K562 (cell line): Measurements from ENCODE around the gene PPIL4. TPM values are rescaled to one million over a fixed set of nuclear protein-coding genes. Genes with fewer than 3 reads are reported as not detected.
A peak's percentile ranks its signal among the peaks of the same experiment; 100 is the strongest.

Experiments
- ATAC-seq: fragments of 200-7000 bp; cut with Tn5 transposase; 3 replicates; pipeline ENCODE4 v1.9.1; 2020; ENCODE audit warnings: moderate library complexity
- BruUV-seq: library from RNA; stranded (reverse); fragments of 400-500 nt; replicated peaks from 2 replicates; lab custom pipeline; 2021; lab: Mats Ljungman, UMichigan
- CTCF ChIA-PET: fragments of 300-600 bp; formaldehyde crosslinking; extraction: SDS; loops from one replicate; lab custom pipeline; 2021; ENCODE audit warnings: low intra/inter-chr PET ratio; lab: Yijun Ruan, JAX
- POLR2A ChIA-PET: fragments of 300-600, 350-650 bp; sonication (Branson Sonifier 250); formaldehyde crosslinking; extraction: SDS; loops from one replicate; lab custom pipeline; 2021; ENCODE audit warnings: antibody characterized with exemption, inconsistent platforms; lab: Yijun Ruan, JAX
- DNase-seq, 4 experiments: peaks; one replicate each; pipeline versions ENCODE4 v3.0.0 to v3.0.0-alpha.2; 2011 to 2018; ENCODE audit warnings: low spot score in 3 of 4, mixed read lengths in 3 of 4; ENCODE audit errors: extremely low read depth in 1 of 4
- FAIRE-seq: peaks from 2 replicates; lab custom pipeline; 2011; peaks lifted over from hg19 to GRCh38; lab: Jason Lieb, UNC
- H2AFZ ChIP-seq: 2 replicates; pipeline ENCODE4 v1.6.0; 2011; ENCODE audit warnings: low read depth, low read length, control low read depth, inconsistent platforms
- H3K27ac ChIP-seq: fragments of 200-600 bp; 3 replicates; pipeline ENCODE4 v1.8.0; 2011; ENCODE audit warnings: low read depth, mild to moderate bottlenecking, control low read depth, inconsistent platforms, low read length, moderate library complexity, mixed read lengths; ENCODE audit errors: extremely low read depth
- H3K27me3 ChIP-seq, 2 experiments: fragments of 300-600 bp in 1 of 2; 2 replicates in 1 of 2; 3 replicates in 1 of 2; pipeline versions ENCODE4 v1.6.0 to v1.8.0; 2011; ENCODE audit warnings: inconsistent platforms in 2 of 2, low read length in 2 of 2, mild to moderate bottlenecking in 1 of 2, mixed read lengths in 1 of 2, moderate library complexity in 1 of 2; ENCODE audit not compliant: control insufficient read depth in 2 of 2, insufficient read depth in 2 of 2
- H3K36me3 ChIP-seq: fragments of 300-600 bp; 3 replicates; pipeline ENCODE4 v1.8.0; 2011; ENCODE audit warnings: mild to moderate bottlenecking, low read length, inconsistent platforms; ENCODE audit not compliant: control insufficient read depth, insufficient read depth
- H3K4me1 ChIP-seq, 2 experiments: fragments of 200-600 bp in 1 of 2; replicated peaks in 1 of 2; 2 replicates in 1 of 2; 3 replicates in 1 of 2; pipeline versions ENCODE4 v1.5.1 to v1.8.0; 2011; ENCODE audit warnings: inconsistent platforms in 2 of 2, low read length in 2 of 2, mild to moderate bottlenecking in 1 of 2, mixed read lengths in 1 of 2, moderate library complexity in 1 of 2; ENCODE audit not compliant: control insufficient read depth in 2 of 2, insufficient read depth in 2 of 2
- H3K4me2 ChIP-seq: 2 replicates; pipeline ENCODE4 v1.6.1; 2011; ENCODE audit warnings: low read length, control low read depth, inconsistent platforms, mixed read lengths; ENCODE audit not compliant: insufficient read depth
- H3K4me3 ChIP-seq: fragments of 200-600 bp; sonication (generic), shearing (Covaris generic); 2 replicates; pipeline ENCODE4 v1.5.1; 2016; ENCODE audit warnings: control low read depth, inconsistent platforms
- H3K79me2 ChIP-seq: fragments of 200-600 bp; 3 replicates; pipeline ENCODE4 v1.8.0; 2011; ENCODE audit warnings: low read length, inconsistent platforms; ENCODE audit not compliant: control insufficient read depth, insufficient read depth
- H3K9ac ChIP-seq, 2 experiments: 2 replicates each; pipeline versions ENCODE4 v1.6.0 to v1.6.1; 2011; ENCODE audit warnings: low read depth in 2 of 2, low read length in 2 of 2, control low read depth in 1 of 2, inconsistent platforms in 1 of 2, mild to moderate bottlenecking in 1 of 2, mixed read lengths in 1 of 2; ENCODE audit not compliant: insufficient read depth in 1 of 2
- H3K9me1 ChIP-seq: one replicate; pipeline ENCODE4 v1.6.0; 2011; ENCODE audit warnings: inconsistent platforms, mild to moderate bottlenecking, low read length, moderate library complexity; ENCODE audit not compliant: control insufficient read depth, insufficient read depth
- H3K9me3 ChIP-seq: replicated peaks from 2 replicates; pipeline ENCODE4 v1.5.1; 2011; ENCODE audit warnings: low read depth, low read length, inconsistent platforms; ENCODE audit not compliant: control insufficient read depth, insufficient read depth
- H4K20me1 ChIP-seq: replicated peaks from 2 replicates; pipeline ENCODE4 v1.6.1; 2011; ENCODE audit warnings: low read length, inconsistent platforms, mixed read lengths; ENCODE audit not compliant: control insufficient read depth, insufficient read depth
- BDP1 ChIP-seq: IDR thresholded peaks from 3 replicates; pipeline ENCODE4 v1.6.1; 2011; ENCODE audit not compliant: insufficient read length, insufficient read depth
- ELF4 ChIP-seq: fragments of 450-650 bp; formaldehyde crosslinking; IDR thresholded peaks from 2 replicates; pipeline ENCODE4 v1.4.0; 2022; ENCODE audit warnings: missing genetic modification characterization
- ETV1 ChIP-seq: fragments of 450-650 bp; conservative IDR thresholded peaks from 2 replicates; pipeline ENCODE4 v1.6.1; 2016; ENCODE audit warnings: missing genetic modification characterization, control low read depth, low read depth, missing compliant biosample characterization
- GMEB1 ChIP-seq: fragments of 250-450 bp; sonication (Bioruptor Pico); IDR thresholded peaks from 2 replicates; pipeline ENCODE4 v1.4.0; 2020; ENCODE audit warnings: mild to moderate bottlenecking
- NCOA4 ChIP-seq: fragments of 450-650 bp; IDR thresholded peaks from 2 replicates; pipeline ENCODE4 v1.6.1; 2018; ENCODE audit warnings: mild to moderate bottlenecking; ENCODE audit not compliant: partially characterized antibody
- NCOA6 ChIP-seq: fragments of 450-650 bp; IDR thresholded peaks from 2 replicates; pipeline ENCODE4 v1.6.1; 2017; ENCODE audit warnings: mild to moderate bottlenecking
- NFIC ChIP-seq: fragments of 450-650 bp; IDR thresholded peaks from 2 replicates; pipeline ENCODE4 v1.6.1; 2017; ENCODE audit warnings: mild to moderate bottlenecking, inconsistent platforms
- ZNF696 ChIP-seq: fragments of 250-450 bp; sonication (Bioruptor Pico); conservative IDR thresholded peaks from 2 replicates; pipeline ENCODE4 v1.4.0; 2020; ENCODE audit warnings: mild to moderate bottlenecking, moderate library complexity
- ZNF764 ChIP-seq: fragments of 250-450 bp; sonication (Bioruptor Pico); IDR thresholded peaks from 2 replicates; pipeline ENCODE4 v1.4.0; 2020; ENCODE audit warnings: low read depth, mild to moderate bottlenecking, moderate library complexity
- WGBS: fragments of 100-300 bp; shearing (Covaris generic); methylation state at CpG from one replicate; pipeline ENCODE4 v1.1.6; 2016; ENCODE audit warnings: low coverage, mixed read lengths; ENCODE audit not compliant: insufficient coverage; ENCODE audit errors: missing lambda C conversion rate; 5-methylcytosine and 5-hydroxymethylcytosine counted together
- in situ Hi-C: fragments of 300-500 bp; cut with MboI; formaldehyde crosslinking; loops from 4 replicates; pipeline ENCODE4 v1.15.0; 2018; ENCODE audit warnings: inconsistent platforms, mixed read lengths
- intact Hi-C: fragments of 100-400 bp; cut with micrococcal nuclease; formaldehyde crosslinking; loops from 2 replicates; pipeline ENCODE4 v1.14.2; 2022
- polyA plus RNA-seq, 8 experiments: library from polyadenylated mRNA; depleted of rRNA in 4 of 8; stranded (reverse) in 5 of 8; unstranded in 3 of 8; fragments of >200 nt; fragmentation: Nextera tagmentation in 2 of 8; fragmentation: Illumina TruSeq in 1 of 8; extraction: Ambion mirVana in 2 of 8; extraction: Trizol in 1 of 8; gene quantifications; 2 replicates each; pipeline versions ENCODE4 v1.2.1 to v1.2.3, GENCODE V29; 2011 to 2014; ENCODE audit warnings: inconsistent platforms in 1 of 8, missing spikeins in 1 of 8
- total RNA-seq, 7 experiments: library from RNA; depleted of rRNA in 6 of 7; stranded (reverse); fragments of >200 nt in 6 of 7; fragmentation: Illumina TruSeq in 2 of 7; extraction: Trizol in 2 of 7; gene quantifications; 2 replicates each; pipeline versions ENCODE4 v1.2.1 to v1.2.3, GENCODE V29; 2011 to 2021; ENCODE audit warnings: low replicate concordance in 1 of 7
- TF ChIP-seq, protein P1 (sequence below): fragments of 450-650 bp; formaldehyde crosslinking; IDR thresholded peaks from 2 replicates; pipeline ENCODE4 v1.4.0; 2022; ENCODE audit warnings: mild to moderate bottlenecking, moderate library complexity
- TF ChIP-seq, protein P2 (sequence below), 2 experiments: fragments of 450-650 bp in 1 of 2; IDR thresholded peaks; 2 replicates each; pipeline ENCODE4 v1.6.1; 2011 to 2017; ENCODE audit warnings: low read depth in 2 of 2, antibody characterized with exemption in 1 of 2, borderline replicate concordance in 1 of 2, low read length in 1 of 2, mild to moderate bottlenecking in 1 of 2, mixed read lengths in 1 of 2; ENCODE audit not compliant: control insufficient read depth in 1 of 2

The PPIL4 gene
- total and polyA plus RNA-seq, 9 of the 15 experiments (the other 6 are each of a cell fraction or from before 2014, with no cell fraction given) = 14.5 to 55.2 (median 45.9) TPM

DNA sequence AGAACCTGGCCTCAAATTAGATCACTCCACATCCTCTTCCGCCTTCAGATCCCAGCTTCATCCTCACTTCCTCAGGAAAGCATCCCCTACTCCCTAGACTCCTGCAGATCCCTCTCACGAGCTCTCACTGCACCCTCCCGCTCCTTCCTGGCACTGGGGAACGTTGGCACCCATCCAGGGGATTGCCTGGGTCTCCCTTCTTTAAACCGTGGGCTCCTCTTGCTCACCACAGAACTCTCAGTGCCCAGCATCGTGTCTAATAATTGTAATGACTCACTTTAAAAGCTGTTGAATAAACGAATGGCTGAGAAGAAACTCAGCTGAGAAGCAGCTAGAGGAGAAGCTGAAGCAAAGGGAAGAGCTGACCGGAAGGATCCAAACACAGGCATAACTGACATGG is 81.4 kb downstream of the PPIL4 start:
- H3K4me1 ChIP-seq = no peaks in the 10 kb centered on the region
- ATAC-seq (no peak), DNase-seq (no peak), FAIRE-seq (no peak)
- intact Hi-C loops = no loop called here
- no peak overlapping the region for H3K27ac ChIP-seq
- H3K4me3 ChIP-seq = no peak overlapping the region
- TF ChIP-seq BDP1 (no peak), ETV1 (no peak), NCOA4 (no peak), ELF4 (CRISPR knock-in tag) (no peak), NFIC (peak; percentile 44; the same call in 1 of the 2 replicates), NCOA6 (no peak), ZNF696 (CRISPR knock-in tag) (no peak)
- no peak overlapping the region for H3K9ac ChIP-seq
- H2AFZ ChIP-seq = no peak overlapping the region
- peaks cover 39 to 79% of the 10 kb centered on the region in 2 experiments for H3K27me3 ChIP-seq
- no peaks in the 10 kb centered on the region for H3K36me3 ChIP-seq
- no peaks in the 10 kb centered on the region for H3K79me2 ChIP-seq
- BruUV-seq = no TSS peak
- in situ Hi-C loops = no loop called here
- no peak overlapping the region for H3K4me2 ChIP-seq
- POLR2A ChIA-PET = interaction anchor here (0.9 kb wide), 1 partner anchor 101 kb away, joined by 3 read pairs; the partner anchor contains the start of gene GINM1
- no peaks in the 10 kb centered on the region for H3K9me3 ChIP-seq
- CTCF ChIA-PET = no interaction called here
- no peaks in the 10 kb centered on the region for H3K9me1 ChIP-seq
- under 1% methylated on average over 8 of the region's 8 CpGs for WGBS
- H4K20me1 ChIP-seq = no peaks in the 10 kb centered on the region

DNA sequence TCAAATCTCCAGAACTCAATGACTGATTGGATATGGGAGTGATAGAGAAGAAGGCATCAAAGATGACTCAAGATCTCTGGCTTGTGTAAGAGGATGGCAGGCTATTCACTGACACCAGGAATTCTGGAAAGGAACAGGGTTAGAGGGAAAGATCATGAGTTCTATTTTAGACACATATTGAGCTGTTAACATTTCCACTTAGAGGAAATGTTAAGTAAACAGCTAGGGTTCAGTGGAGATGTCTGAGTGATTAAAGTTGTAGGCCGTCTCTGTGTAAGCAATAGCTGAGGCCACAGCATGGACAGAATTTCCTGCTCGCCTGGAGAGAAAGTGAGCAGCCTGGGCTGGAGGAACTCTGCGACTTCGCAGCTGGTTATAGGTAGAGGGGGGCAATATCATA is 82.1 kb downstream of the PPIL4 start:
- no peaks in the 10 kb centered on the region for H4K20me1 ChIP-seq
- peaks cover 42 to 77% of the 10 kb centered on the region in 2 experiments for H3K27me3 ChIP-seq
- ATAC-seq (no peak), DNase-seq (no peak), FAIRE-seq (no peak)
- intact Hi-C loops = no loop called here
- no TSS peak for BruUV-seq
- no peak overlapping the region for H3K4me3 ChIP-seq
- no peaks in the 10 kb centered on the region for H3K79me2 ChIP-seq
- no peak overlapping the region for H3K27ac ChIP-seq
- H3K9me3 ChIP-seq = no peaks in the 10 kb centered on the region
- ChIA-PET POLR2A (interaction anchor here (0.9 kb wide), 1 partner anchor 102 kb away, joined by 3 read pairs; the partner anchor contains the start of gene GINM1), CTCF (no interaction called here)
- 0% methylated on average over 4 of the region's 4 CpGs for WGBS
- in situ Hi-C loops = no loop called here
- H2AFZ ChIP-seq = no peak overlapping the region
- no peaks in the 10 kb centered on the region for H3K36me3 ChIP-seq
- no peaks in the 10 kb centered on the region for H3K4me1 ChIP-seq
- H3K4me2 ChIP-seq = no peak overlapping the region
- no peak overlapping the region for H3K9ac ChIP-seq
- no peaks in the 10 kb centered on the region for H3K9me1 ChIP-seq
- TF ChIP-seq ZNF764 (CRISPR knock-in tag) = no peak
- TF ChIP-seq, protein P1, sequence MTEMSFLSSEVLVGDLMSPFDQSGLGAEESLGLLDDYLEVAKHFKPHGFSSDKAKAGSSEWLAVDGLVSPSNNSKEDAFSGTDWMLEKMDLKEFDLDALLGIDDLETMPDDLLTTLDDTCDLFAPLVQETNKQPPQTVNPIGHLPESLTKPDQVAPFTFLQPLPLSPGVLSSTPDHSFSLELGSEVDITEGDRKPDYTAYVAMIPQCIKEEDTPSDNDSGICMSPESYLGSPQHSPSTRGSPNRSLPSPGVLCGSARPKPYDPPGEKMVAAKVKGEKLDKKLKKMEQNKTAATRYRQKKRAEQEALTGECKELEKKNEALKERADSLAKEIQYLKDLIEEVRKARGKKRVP (CRISPR knock-in tag) = no peak
- TF ChIP-seq GMEB1 (CRISPR knock-in tag) = no peak
- TF ChIP-seq, protein P2, sequence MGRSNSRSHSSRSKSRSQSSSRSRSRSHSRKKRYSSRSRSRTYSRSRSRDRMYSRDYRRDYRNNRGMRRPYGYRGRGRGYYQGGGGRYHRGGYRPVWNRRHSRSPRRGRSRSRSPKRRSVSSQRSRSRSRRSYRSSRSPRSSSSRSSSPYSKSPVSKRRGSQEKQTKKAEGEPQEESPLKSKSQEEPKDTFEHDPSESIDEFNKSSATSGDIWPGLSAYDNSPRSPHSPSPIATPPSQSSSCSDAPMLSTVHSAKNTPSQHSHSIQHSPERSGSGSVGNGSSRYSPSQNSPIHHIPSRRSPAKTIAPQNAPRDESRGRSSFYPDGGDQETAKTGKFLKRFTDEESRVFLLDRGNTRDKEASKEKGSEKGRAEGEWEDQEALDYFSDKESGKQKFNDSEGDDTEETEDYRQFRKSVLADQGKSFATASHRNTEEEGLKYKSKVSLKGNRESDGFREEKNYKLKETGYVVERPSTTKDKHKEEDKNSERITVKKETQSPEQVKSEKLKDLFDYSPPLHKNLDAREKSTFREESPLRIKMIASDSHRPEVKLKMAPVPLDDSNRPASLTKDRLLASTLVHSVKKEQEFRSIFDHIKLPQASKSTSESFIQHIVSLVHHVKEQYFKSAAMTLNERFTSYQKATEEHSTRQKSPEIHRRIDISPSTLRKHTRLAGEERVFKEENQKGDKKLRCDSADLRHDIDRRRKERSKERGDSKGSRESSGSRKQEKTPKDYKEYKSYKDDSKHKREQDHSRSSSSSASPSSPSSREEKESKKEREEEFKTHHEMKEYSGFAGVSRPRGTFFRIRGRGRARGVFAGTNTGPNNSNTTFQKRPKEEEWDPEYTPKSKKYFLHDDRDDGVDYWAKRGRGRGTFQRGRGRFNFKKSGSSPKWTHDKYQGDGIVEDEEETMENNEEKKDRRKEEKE (IDR thresholded peaks at IDR 0.05; ENCODE audit: borderline replicate concordance in 1 of 2, control insufficient read depth in 1 of 2, low read depth in 2 of 2, low read length in 1 of 2) = no peak
